Heart left ventricle (tissue), 16 donors: Measurements from ENCODE around the gene ARL3. TPM values are rescaled to one million over a fixed set of nuclear protein-coding genes. Genes with fewer than 3 reads are reported as not detected.

Source experiments
- ATAC-seq, 4 donors: fragments of 200-7000 bp; cut with Tn5 transposase; one replicate each; pipeline ENCODE4 v1.9.1; 2020 to 2022; ENCODE audit warnings: moderate library complexity in 4 of 4, mild to moderate bottlenecking in 3 of 4, moderate number of reproducible peaks in 1 of 4
- DNase-seq, 5 donors: peaks; one replicate each; pipeline ENCODE4 v3.0.0-alpha.2; 2020
- H3K27ac ChIP-seq, 12 donors: fragments of 200-600 bp; sonication (generic) in 4 of 12; one replicate each; pipeline versions ENCODE4 v1.5.0 to v1.8.0; 2016 to 2022; ENCODE audit warnings: mild to moderate bottlenecking in 2 of 12
- H3K27me3 ChIP-seq, 9 donors: fragments of 200-600 bp; sonication (generic) in 2 of 9; one replicate each; pipeline versions ENCODE4 v1.5.1 to v1.8.0; 2016 to 2022; ENCODE audit warnings: mild to moderate bottlenecking in 3 of 9
- H3K36me3 ChIP-seq, 9 donors: fragments of 200-600 bp; sonication (generic) in 2 of 9; one replicate each; pipeline versions ENCODE4 v1.5.0 to v1.8.0; 2018 to 2022; ENCODE audit warnings: mild to moderate bottlenecking in 2 of 9
- H3K4me1 ChIP-seq, 12 donors: fragments of 200-600 bp; sonication (generic) in 4 of 12; one replicate each; pipeline versions ENCODE4 v1.5.0 to v1.8.0; 2016 to 2022; ENCODE audit warnings: mild to moderate bottlenecking in 3 of 12
- H3K4me3 ChIP-seq, 12 donors: fragments of 200-600 bp; sonication (generic) in 4 of 12; one replicate each; pipeline versions ENCODE4 v1.5.0 to v1.8.0; 2017 to 2022; ENCODE audit warnings: mild to moderate bottlenecking in 9 of 12, moderate library complexity in 4 of 12
- H3K9me3 ChIP-seq, 12 donors: fragments of 200-600 bp; sonication (generic) in 4 of 12; one replicate each; pipeline versions ENCODE4 v1.5.0 to v1.8.0; 2016 to 2022; ENCODE audit warnings: mild to moderate bottlenecking in 1 of 12
- POLR2A ChIP-seq, 2 donors: fragments of 450-650 bp; IDR thresholded peaks; one replicate each; pipeline ENCODE4 v1.6.1; 2017; ENCODE audit warnings: antibody characterized with exemption in 2 of 2, mild to moderate bottlenecking in 2 of 2, moderate library complexity in 2 of 2
- WGBS, 4 donors: extraction: QIAGEN DNeasy Blood & Tissue Kit in 2 of 4; methylation state at CpG; one replicate each; pipeline versions ENCODE4 v1.1.5 to v1.1.7; 2013 to 2018; 5-methylcytosine and 5-hydroxymethylcytosine counted together
- intact Hi-C, 10 donors: fragments of 100-400 bp; cut with DNase I; formaldehyde crosslinking; loops; one replicate each; pipeline versions ENCODE4 v1.11.1 to v1.14.2; 2022
- polyA plus RNA-seq, 2 donors: library from polyadenylated mRNA; stranded (reverse); fragments of 200-250 nt; gene quantifications; one replicate each; pipeline ENCODE4 v1.2.3, GENCODE V29; 2013
- total RNA-seq, 9 donors: library from RNA; depleted of rRNA in 2 of 9; stranded (reverse); fragments of >200 nt in 2 of 9; fragmentation: NEBNext Ultra II Directional in 3 of 9; extraction: Animal tissue kit (Norgen Biotek cat#: 25700) in 3 of 9; gene quantifications; one replicate each; pipeline versions ENCODE4 v1.1.0 to v1.2.4, GENCODE V29; 2016 to 2023
- TF ChIP-seq, protein P1 (sequence below), 12 donors: fragments of 200-600 bp; sonication (generic) in 4 of 12; IDR thresholded peaks; one replicate each; pipeline versions ENCODE4 v1.5.0 to v1.8.0; 2018 to 2022; ENCODE audit warnings: antibody characterized with exemption in 12 of 12, mild to moderate bottlenecking in 5 of 12
- donor health status: ischemic (EF 13 %, LVEDD 7.1; RV severe dilation, severe dysfunction).
- donor health status: healthy with polysubstance abuse.
- donor health status: DM: no; HTN: yes; CAD: no.
- donor health status: DM: no; HTN: no; CAD: no.
- donor health status: ischemic (EF 25% LVEDD 6.9; RV normal size, moderate dysfunction).
- donor health status: ischemic (EF 25% LVEDD 5.7; RV mildly dilated, moderate dysfunction).
- donor health status: healthy.
- donor health status: DM: yes; HTN: yes; CAD: no.
- donor health status: ischemic (EF 35%, LVEDD 5.7; RV mildly dilated, moderate dysfunction).
- donor health status: nonischemic (EF 11% LVEDD 7.7; RV severe dilation, severe dysfunction).
- donor health status: DM: yes; HTN: yes; CAD: no.
- donor health status: PGD.
- donor health status: ischemic (EF 29% LVEDD 5.4; RV normal size, mild dysfunction).
- donor health status: nonischemic (EF 23%, LVEDD 6.1; RV moderate dilation, normal function).

ARL3 gene
- total and polyA plus RNA-seq, 11 donors, result 5.8 to 19.3 (median 12.6) TPM

- H3K4me3 ChIP-seq, result peak overlapping the region in 1 of 12 donors; percentile 25
- no peaks in the 10 kb centered on the region for H3K9me3 ChIP-seq
- WGBS, 4 donors, result 53 to 68% (median 56%) methylated on average over 5 to 6 of the region's 6 CpGs
- TF ChIP-seq, protein P1, sequence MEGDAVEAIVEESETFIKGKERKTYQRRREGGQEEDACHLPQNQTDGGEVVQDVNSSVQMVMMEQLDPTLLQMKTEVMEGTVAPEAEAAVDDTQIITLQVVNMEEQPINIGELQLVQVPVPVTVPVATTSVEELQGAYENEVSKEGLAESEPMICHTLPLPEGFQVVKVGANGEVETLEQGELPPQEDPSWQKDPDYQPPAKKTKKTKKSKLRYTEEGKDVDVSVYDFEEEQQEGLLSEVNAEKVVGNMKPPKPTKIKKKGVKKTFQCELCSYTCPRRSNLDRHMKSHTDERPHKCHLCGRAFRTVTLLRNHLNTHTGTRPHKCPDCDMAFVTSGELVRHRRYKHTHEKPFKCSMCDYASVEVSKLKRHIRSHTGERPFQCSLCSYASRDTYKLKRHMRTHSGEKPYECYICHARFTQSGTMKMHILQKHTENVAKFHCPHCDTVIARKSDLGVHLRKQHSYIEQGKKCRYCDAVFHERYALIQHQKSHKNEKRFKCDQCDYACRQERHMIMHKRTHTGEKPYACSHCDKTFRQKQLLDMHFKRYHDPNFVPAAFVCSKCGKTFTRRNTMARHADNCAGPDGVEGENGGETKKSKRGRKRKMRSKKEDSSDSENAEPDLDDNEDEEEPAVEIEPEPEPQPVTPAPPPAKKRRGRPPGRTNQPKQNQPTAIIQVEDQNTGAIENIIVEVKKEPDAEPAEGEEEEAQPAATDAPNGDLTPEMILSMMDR (IDR thresholded peaks at IDR 0.05), result no peak
- no peak for TF ChIP-seq POLR2A (IDR thresholded peaks at IDR 0.05)
- peak overlapping the region in 7 of 12 donors; percentile 42 to 74 (median 48) for H3K27ac ChIP-seq
- H3K27me3 ChIP-seq, result no peaks in the 10 kb centered on the region
- H3K36me3 ChIP-seq, result peaks cover 0 to 28% (median 23%) of the 10 kb centered on the region in 9 donors
- H3K4me1 ChIP-seq, result peaks cover 4 to 46% (median 31%) of the 10 kb centered on the region in 12 donors
- intact Hi-C loops, result no loop called here
- DNase-seq (no peak), ATAC-seq (peak in 3 of 4 donors; percentile 1 to 20 (median 6))
These were observed 52.6 kb downstream of the ARL3 start for GRCh38 chr10:102661658-102662028.

- 10 to 21% (median 18%) methylated on average over 2 to 22 of the region's 22 CpGs for WGBS, 4 donors
- no peaks in the 10 kb centered on the region for H3K27me3 ChIP-seq
- TF ChIP-seq, protein P1 (IDR thresholded peaks at IDR 0.05), result no peak
- no peak for TF ChIP-seq POLR2A (IDR thresholded peaks at IDR 0.05)
- peak overlapping the region in 10 of 12 donors; percentile 2 to 74 (median 47) for H3K27ac ChIP-seq
- H3K4me3 ChIP-seq, result peak overlapping the region in 3 of 12 donors; percentile 3 to 25 (median 15)
- intact Hi-C loops, result no loop called here
- peaks cover 0 to 34% (median 28%) of the 10 kb centered on the region in 9 donors for H3K36me3 ChIP-seq
- ATAC-seq (peak; percentile 9 to 84 (median 78)), DNase-seq (peak; percentile 70 to 88 (median 80))
- peaks cover 4 to 48% (median 31%) of the 10 kb centered on the region in 12 donors for H3K4me1 ChIP-seq
- no peaks in the 10 kb centered on the region for H3K9me3 ChIP-seq
These were observed 53.1 kb downstream of the ARL3 start for GRCh38 chr10:102660888-102661657.

DNA sequence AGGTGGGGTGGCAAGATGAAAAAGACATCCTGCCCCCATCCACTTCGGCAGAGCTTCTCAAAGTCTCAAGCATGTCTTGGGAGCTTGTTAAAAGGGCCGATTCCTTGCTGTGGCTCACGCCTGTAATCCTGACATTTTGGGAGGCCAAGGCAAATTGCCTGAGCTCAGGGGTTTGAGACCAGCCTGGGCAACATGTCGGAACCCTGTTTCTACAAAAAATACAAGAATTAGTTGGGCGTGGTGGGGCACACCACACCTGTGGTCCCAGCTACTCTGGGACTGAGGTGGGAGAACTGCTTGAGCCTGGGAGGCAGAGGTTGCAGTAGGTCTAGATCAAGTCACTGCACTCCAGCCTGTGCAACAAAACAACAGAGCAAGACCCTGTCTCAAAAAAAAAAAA lies 55.4 kb downstream of the ARL3 start:
- Histone ChIP-seq H3K27ac (peak overlapping the region in 9 of 12 donors; percentile 45 to 77 (median 55)), H3K9me3 (no peaks in the 10 kb centered on the region), H3K4me1 (peaks cover 4 to 60% (median 38%) of the 10 kb centered on the region in 12 donors), H3K4me3 (no peak overlapping the region), H3K27me3 (no peaks in the 10 kb centered on the region), H3K36me3 (peaks cover 2 to 56% (median 49%) of the 10 kb centered on the region in 9 donors)
- intact Hi-C loops, result no loop called here
- ATAC-seq (no peak), DNase-seq (no peak)
- 79 to 89% (median 85%) methylated on average over 5 of the region's 5 CpGs for WGBS, 4 donors
- no peak for TF ChIP-seq POLR2A (IDR thresholded peaks at IDR 0.05)
- TF ChIP-seq, protein P1 (IDR thresholded peaks at IDR 0.05), result no peak

DNA sequence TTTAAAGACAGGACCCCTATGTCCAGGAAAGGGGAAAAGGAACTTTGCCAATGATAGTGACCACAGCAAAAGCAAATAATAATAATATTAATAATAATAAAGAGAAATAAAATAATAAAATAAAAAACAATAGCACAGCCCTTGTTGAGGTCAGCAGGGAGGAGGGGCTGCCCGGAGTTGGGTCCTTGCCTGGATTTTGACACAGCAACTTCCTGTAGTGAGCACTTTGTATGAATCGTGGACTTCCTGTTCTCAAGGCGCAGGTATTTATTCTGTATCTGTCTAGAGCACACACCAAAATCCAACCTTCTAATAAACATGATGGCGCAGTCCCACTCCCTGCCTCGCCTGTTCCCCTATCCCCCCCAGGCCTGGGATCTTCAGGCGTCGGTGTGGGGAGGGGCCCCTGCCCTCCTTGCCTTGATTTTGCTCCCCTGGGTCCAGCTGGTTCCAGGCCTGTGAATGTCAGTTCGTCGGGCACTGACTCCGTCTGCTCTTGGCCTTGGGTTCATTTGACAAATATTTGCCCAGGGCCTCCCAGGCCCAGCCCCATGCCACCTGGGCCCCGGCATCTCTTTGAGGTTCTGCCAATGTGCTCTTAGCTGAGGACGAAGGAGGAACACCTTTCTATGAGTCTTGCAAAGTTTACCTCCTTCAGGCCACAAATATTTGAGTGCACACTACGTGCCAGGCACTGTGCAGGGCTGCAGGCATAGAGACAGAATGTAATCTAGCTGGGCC lies 56.0 kb downstream of the ARL3 start:
- H3K4me1 ChIP-seq, result peaks cover 4 to 66% (median 44%) of the 10 kb centered on the region in 12 donors
- 51 to 64% (median 63%) methylated on average over 13 of the region's 13 CpGs for WGBS, 4 donors
- H3K9me3 ChIP-seq, result no peaks in the 10 kb centered on the region
- peak overlapping the region; percentile 12 to 77 (median 54) for H3K27ac ChIP-seq
- no peak for TF ChIP-seq POLR2A (IDR thresholded peaks at IDR 0.05)
- TF ChIP-seq, protein P1 (IDR thresholded peaks at IDR 0.05), result no peak
- DNase-seq, result peak in 4 of 5 donors; percentile 52 to 68 (median 60)
- H3K36me3 ChIP-seq, result peaks cover 2 to 62% (median 55%) of the 10 kb centered on the region in 9 donors
- no peaks in the 10 kb centered on the region for H3K27me3 ChIP-seq
- no peak overlapping the region for H3K4me3 ChIP-seq
- peak in 1 of 4 donors; percentile 63 for ATAC-seq
- intact Hi-C loops, result no loop called here
